CD14-positive monocyte (primary cell): Measurements from ENCODE around the gene DOCK1. TPM values are rescaled to one million over a fixed set of nuclear protein-coding genes. Genes with fewer than 3 reads are reported as not detected.

ENCODE experiments used
- DNase-seq, 3 donors: peaks; one replicate each; pipeline ENCODE4 v3.0.0-alpha.2; 2011 to 2022
- H2AFZ ChIP-seq: 2 replicates; pipeline ENCODE4 v1.6.0; 2012; ENCODE audit warnings: mild to moderate bottlenecking, low read depth, low read length, inconsistent platforms; ENCODE audit not compliant: insufficient read depth, poor library complexity, severe bottlenecking
- H3K27ac ChIP-seq, 2 donors: 1 replicate in 1 of 2; 2 replicates in 1 of 2; pipeline ENCODE4 v1.5.1; 2012 to 2013; ENCODE audit warnings: low read length in 2 of 2, control low read depth in 1 of 2, inconsistent platforms in 1 of 2, low read depth in 1 of 2, mild to moderate bottlenecking in 1 of 2
- H3K27me3 ChIP-seq, 2 donors: one replicate each; pipeline versions ENCODE4 v1.6.0 to v1.6.1; 2011 to 2013; ENCODE audit warnings: low read length in 2 of 2; ENCODE audit not compliant: control insufficient read depth in 2 of 2, insufficient read depth in 2 of 2
- H3K36me3 ChIP-seq, 2 donors: replicated peaks in 1 of 2; 1 replicate in 1 of 2; 2 replicates in 1 of 2; pipeline versions ENCODE4 v1.5.1 to v1.6.1; 2012 to 2013; ENCODE audit warnings: low read length in 2 of 2, control low read depth in 1 of 2, inconsistent platforms in 1 of 2, mild to moderate bottlenecking in 1 of 2; ENCODE audit not compliant: insufficient read depth in 2 of 2, control insufficient read depth in 1 of 2
- H3K4me1 ChIP-seq, 2 donors: 1 replicate in 1 of 2; 2 replicates in 1 of 2; pipeline versions ENCODE4 v1.5.1 to v1.6.1; 2012 to 2013; ENCODE audit warnings: low read length in 2 of 2, control low read depth in 1 of 2, inconsistent platforms in 1 of 2, mild to moderate bottlenecking in 1 of 2, moderate library complexity in 1 of 2; ENCODE audit not compliant: insufficient read depth in 2 of 2, control insufficient read depth in 1 of 2
- H3K4me2 ChIP-seq: replicated peaks from 2 replicates; pipeline ENCODE3; 2012; ENCODE audit warnings: low read length, moderate library complexity, mild to moderate bottlenecking; ENCODE audit not compliant: poor library complexity, severe bottlenecking; ENCODE audit errors: extremely low read depth
- H3K4me3 ChIP-seq, 3 experiments: fragments of 200-600 bp in 1 of 3; sonication (generic) in 1 of 3; replicated peaks in 1 of 3; 1 replicate in 2 of 3; 2 replicates in 1 of 3; pipeline ENCODE4 v1.5.1; 2011 to 2013; ENCODE audit warnings: low read length in 3 of 3, mild to moderate bottlenecking in 3 of 3, control low read depth in 2 of 3, low read depth in 2 of 3, inconsistent platforms in 1 of 3, moderate library complexity in 1 of 3
- H3K79me2 ChIP-seq: 2 replicates; pipeline ENCODE4 v1.6.0; 2012; ENCODE audit warnings: mild to moderate bottlenecking, control low read depth, inconsistent platforms, low read length, moderate library complexity; ENCODE audit not compliant: insufficient read depth
- H3K9ac ChIP-seq: 2 replicates; pipeline ENCODE4 v1.6.0; 2017; ENCODE audit warnings: low read length, mild to moderate bottlenecking; ENCODE audit not compliant: insufficient read depth, poor library complexity, severe bottlenecking
- H3K9me3 ChIP-seq, 2 donors: replicated peaks in 1 of 2; 1 replicate in 1 of 2; 2 replicates in 1 of 2; pipeline versions ENCODE4 v1.5.1 to v1.6.1; 2012 to 2013; ENCODE audit warnings: low read length in 2 of 2, control low read depth in 1 of 2; ENCODE audit not compliant: control insufficient read depth in 1 of 2, insufficient read depth in 1 of 2
- H4K20me1 ChIP-seq: 2 replicates; pipeline ENCODE4 v1.6.0; 2012; ENCODE audit warnings: mild to moderate bottlenecking, low read length, control low read depth, moderate library complexity; ENCODE audit not compliant: insufficient read depth
- H3K27ac Mint-ChIP-seq, 7 donors: one replicate each; pipeline ENCODE4 v1.8.0; 2020; ENCODE audit warnings: mild to moderate bottlenecking in 7 of 7, mixed read lengths in 7 of 7, moderate library complexity in 6 of 7, inconsistent platforms in 2 of 7
- H3K27me3 Mint-ChIP-seq, 3 donors: one replicate each; pipeline ENCODE4 v1.8.0; 2021 to 2022; ENCODE audit warnings: low read depth in 3 of 3, mild to moderate bottlenecking in 3 of 3, mixed read lengths in 3 of 3, moderate library complexity in 3 of 3, inconsistent platforms in 1 of 3
- H3K36me3 Mint-ChIP-seq, 2 donors: one replicate each; pipeline ENCODE4 v1.8.0; 2020; ENCODE audit warnings: mixed read lengths in 2 of 2, inconsistent platforms in 1 of 2, mild to moderate bottlenecking in 1 of 2
- H3K4me1 Mint-ChIP-seq: one replicate; pipeline ENCODE4 v1.8.0; 2020; ENCODE audit warnings: mild to moderate bottlenecking, mixed read lengths
- H3K4me3 Mint-ChIP-seq, 2 donors: one replicate each; pipeline ENCODE4 v1.8.0; 2020; ENCODE audit warnings: mild to moderate bottlenecking in 2 of 2, mixed read lengths in 2 of 2, moderate library complexity in 1 of 2
- H3K9me3 Mint-ChIP-seq, 7 donors: one replicate each; pipeline ENCODE4 v1.8.0; 2020 to 2022; ENCODE audit warnings: mixed read lengths in 7 of 7, mild to moderate bottlenecking in 6 of 7, moderate library complexity in 6 of 7, inconsistent platforms in 2 of 7
- CTCF ChIP-seq: fragments of 200-600 bp; IDR thresholded peaks from one replicate; pipeline ENCODE4 v1.8.0; 2022; ENCODE audit warnings: antibody characterized with exemption, mild to moderate bottlenecking
- WGBS: methylation state at CpG from one replicate; pipeline ENCODE4 v1.1.5; 2013; ENCODE audit warnings: missing lambda C conversion rate; ENCODE audit not compliant: insufficient coverage; 5-methylcytosine and 5-hydroxymethylcytosine counted together
- intact Hi-C, 2 donors: fragments of 100-400 bp; cut with micrococcal nuclease; formaldehyde crosslinking; loops; one replicate each; pipeline versions ENCODE4 v1.15.0 to v1.15.1; 2023
- polyA plus RNA-seq, 3 donors: library from polyadenylated mRNA; depleted of rRNA in 1 of 3; unstranded in 2 of 3; stranded (reverse) in 1 of 3; fragments of 300-500 nt in 2 of 3; fragments of >200 nt in 1 of 3; fragmentation: Illumina TruSeq in 2 of 3; gene quantifications; 1 replicate in 2 of 3; 2 replicates in 1 of 3; pipeline ENCODE4 v1.2.3, GENCODE V29; 2012 to 2021

Gene DOCK1
- polyA plus RNA-seq, 3 donors = 0.31 to 0.35 TPM; not detected in 1

- TF ChIP-seq CTCF = no peak
- H3K9me3 Mint-ChIP-seq = peaks cover 0 to 6% (median 4%) of the 10 kb centered on the region in 7 donors
- no peaks in the 10 kb centered on the region for H3K9me3 ChIP-seq
- H3K36me3 Mint-ChIP-seq = no peaks in the 10 kb centered on the region
- H3K4me3 ChIP-seq = no peak overlapping the region
- WGBS = 86% methylated on average over 12 of the region's 13 CpGs
- no peak overlapping the region for H3K27ac Mint-ChIP-seq
- no peak for DNase-seq
- no peak overlapping the region for H3K9ac ChIP-seq
- no peaks in the 10 kb centered on the region for H3K4me1 ChIP-seq
- peaks cover 1 to 5% (median 2%) of the 10 kb centered on the region in 3 donors for H3K27me3 Mint-ChIP-seq
- no peak overlapping the region for H2AFZ ChIP-seq
- H3K79me2 ChIP-seq = no peaks in the 10 kb centered on the region
- no peak overlapping the region for H3K4me3 Mint-ChIP-seq
- no peak overlapping the region for H3K4me2 ChIP-seq
- no peaks in the 10 kb centered on the region for H3K27me3 ChIP-seq
- H3K27ac ChIP-seq = no peak overlapping the region
- no peaks in the 10 kb centered on the region for H3K4me1 Mint-ChIP-seq
- H4K20me1 ChIP-seq = no peaks in the 10 kb centered on the region
- intact Hi-C loops = no loop called here
- H3K36me3 ChIP-seq = no peaks in the 10 kb centered on the region
Measured at GRCh38 chr10:126919426-126919825, 14.2 kb downstream of the DOCK1 start.

GRCh38 chr10:126921162-126921561 lies 15.9 kb downstream of the DOCK1 start:
- Histone ChIP-seq H3K4me2 (no peak overlapping the region), H2AFZ (no peak overlapping the region), H3K9me3 (no peaks in the 10 kb centered on the region), H3K4me1 (no peaks in the 10 kb centered on the region), H3K36me3 (no peaks in the 10 kb centered on the region), H4K20me1 (no peaks in the 10 kb centered on the region), H3K27ac (no peak overlapping the region), H3K4me3 (no peak overlapping the region), H3K9ac (no peak overlapping the region), H3K79me2 (no peaks in the 10 kb centered on the region), H3K27me3 (no peaks in the 10 kb centered on the region)
- H3K27ac Mint-ChIP-seq = no peak overlapping the region
- H3K4me1 Mint-ChIP-seq = no peaks in the 10 kb centered on the region
- intact Hi-C loops = no loop called here
- no peak for TF ChIP-seq CTCF
- H3K27me3 Mint-ChIP-seq = peaks cover 1 to 5% (median 3%) of the 10 kb centered on the region in 3 donors
- DNase-seq = no peak
- H3K36me3 Mint-ChIP-seq = no peaks in the 10 kb centered on the region
- no peak overlapping the region for H3K4me3 Mint-ChIP-seq
- H3K9me3 Mint-ChIP-seq = peaks cover 0 to 6% (median 4%) of the 10 kb centered on the region in 7 donors
- 100% methylated on average over 2 of the region's 4 CpGs for WGBS
